HFFc6 (cell line): ENCODE results near the gene CAMK2B. TPM values are rescaled to one million over a fixed set of nuclear protein-coding genes. Genes with fewer than 3 reads are reported as not detected.

Source experiments
- DNase-seq: peaks from one replicate; pipeline ENCODE4 v3.0.0-alpha.2; 2018
- H3K27ac Mint-ChIP-seq: 2 replicates; pipeline ENCODE4 v1.8.0; 2020; ENCODE audit warnings: mild to moderate bottlenecking, mixed read lengths
- H3K27me3 Mint-ChIP-seq: 2 replicates; pipeline ENCODE4 v1.8.0; 2021; ENCODE audit warnings: mild to moderate bottlenecking, moderate library complexity, mixed read lengths; ENCODE audit not compliant: insufficient read depth
- H3K36me3 Mint-ChIP-seq: 2 replicates; pipeline ENCODE4 v1.8.0; 2021; ENCODE audit warnings: low read depth, mixed read lengths
- H3K4me1 Mint-ChIP-seq: 2 replicates; pipeline ENCODE4 v1.8.0; 2020; ENCODE audit warnings: low read depth, mixed read lengths
- H3K4me3 Mint-ChIP-seq: 2 replicates; pipeline ENCODE4 v1.8.0; 2020; ENCODE audit warnings: mild to moderate bottlenecking, moderate library complexity, mixed read lengths
- H3K9me3 Mint-ChIP-seq: 2 replicates; pipeline ENCODE4 v1.8.0; 2020; ENCODE audit warnings: mild to moderate bottlenecking, mixed read lengths
- total RNA-seq, 6 experiments: library from RNA; stranded (reverse); fragmentation: NEBNext Ultra II Directional; extraction: Animal tissue kit (Norgen Biotek cat#: 25700); gene quantifications; 2 replicates in 1 of 6; 3 replicates in 5 of 6; pipeline ENCODE4 v1.2.3, GENCODE V29; 2021
- TF ChIP-seq, protein P1 (sequence below): fragments of 200-600 bp; sonication (generic); IDR thresholded peaks from 2 replicates; pipeline ENCODE4 v1.5.0; 2021; ENCODE audit warnings: antibody characterized with exemption, mild to moderate bottlenecking

The CAMK2B gene
- total RNA-seq, 6 experiments from 2014 or later, result 0.11 to 0.41 TPM; not detected in 4

DNA sequence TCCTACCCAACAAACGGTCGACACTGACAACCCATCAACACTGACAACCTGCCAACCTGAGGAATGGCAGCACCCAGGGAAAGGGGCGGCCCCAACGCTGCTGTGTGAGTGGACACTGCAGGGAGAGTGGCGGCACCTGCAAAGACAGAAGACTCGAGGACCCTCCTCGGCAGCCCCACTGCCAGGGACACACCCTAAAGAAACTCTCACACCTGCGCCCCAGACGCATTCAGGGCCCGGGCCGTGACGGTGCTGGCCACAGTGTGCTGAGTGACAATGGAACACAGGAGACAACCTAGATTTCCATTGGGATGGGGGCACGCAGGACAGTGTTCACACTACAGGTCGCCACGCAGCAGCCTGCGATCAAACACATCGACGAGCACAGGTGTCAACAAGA is 3.6 kb downstream of the CAMK2B start:
- DNase-seq, result no peak

DNA sequence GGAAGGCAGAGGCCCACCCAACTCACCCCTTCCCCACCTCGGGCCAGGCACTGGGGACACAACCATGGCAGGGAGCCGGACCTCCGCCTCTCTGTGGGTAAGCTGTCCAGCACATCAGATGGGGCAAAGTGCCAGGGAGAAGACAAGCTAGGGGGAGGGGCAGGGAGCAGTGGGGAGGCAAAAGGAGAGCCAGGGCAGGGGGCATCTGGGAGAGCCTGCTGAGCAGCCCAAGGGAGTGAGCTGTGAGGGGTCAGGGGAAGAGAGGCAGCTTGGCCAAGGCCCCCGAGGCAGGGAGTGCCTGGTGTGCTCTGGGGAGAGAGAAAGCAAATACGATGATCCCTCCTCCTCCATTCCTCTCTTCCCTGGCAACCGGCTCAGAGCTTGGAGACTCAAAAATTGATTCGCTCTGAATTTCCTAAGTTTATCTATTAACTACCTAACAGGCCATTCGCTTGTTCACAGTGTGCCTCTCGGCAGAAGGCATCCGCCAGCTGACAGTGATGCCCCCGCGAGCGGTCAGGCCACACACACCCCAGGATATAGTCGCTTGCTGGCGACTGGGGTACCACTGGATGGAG is 4.5 kb downstream of the CAMK2B start:
- H3K9me3 Mint-ChIP-seq, result peaks cover 2% of the 10 kb centered on the region
- no peak overlapping the region for H3K4me3 Mint-ChIP-seq
- H3K27ac Mint-ChIP-seq, result no peak overlapping the region
- TF ChIP-seq, protein P1, sequence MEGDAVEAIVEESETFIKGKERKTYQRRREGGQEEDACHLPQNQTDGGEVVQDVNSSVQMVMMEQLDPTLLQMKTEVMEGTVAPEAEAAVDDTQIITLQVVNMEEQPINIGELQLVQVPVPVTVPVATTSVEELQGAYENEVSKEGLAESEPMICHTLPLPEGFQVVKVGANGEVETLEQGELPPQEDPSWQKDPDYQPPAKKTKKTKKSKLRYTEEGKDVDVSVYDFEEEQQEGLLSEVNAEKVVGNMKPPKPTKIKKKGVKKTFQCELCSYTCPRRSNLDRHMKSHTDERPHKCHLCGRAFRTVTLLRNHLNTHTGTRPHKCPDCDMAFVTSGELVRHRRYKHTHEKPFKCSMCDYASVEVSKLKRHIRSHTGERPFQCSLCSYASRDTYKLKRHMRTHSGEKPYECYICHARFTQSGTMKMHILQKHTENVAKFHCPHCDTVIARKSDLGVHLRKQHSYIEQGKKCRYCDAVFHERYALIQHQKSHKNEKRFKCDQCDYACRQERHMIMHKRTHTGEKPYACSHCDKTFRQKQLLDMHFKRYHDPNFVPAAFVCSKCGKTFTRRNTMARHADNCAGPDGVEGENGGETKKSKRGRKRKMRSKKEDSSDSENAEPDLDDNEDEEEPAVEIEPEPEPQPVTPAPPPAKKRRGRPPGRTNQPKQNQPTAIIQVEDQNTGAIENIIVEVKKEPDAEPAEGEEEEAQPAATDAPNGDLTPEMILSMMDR, result no peak
- H3K4me1 Mint-ChIP-seq, result peaks cover 4% of the 10 kb centered on the region
- H3K27me3 Mint-ChIP-seq, result peaks cover 23% of the 10 kb centered on the region
- no peak for DNase-seq
- H3K36me3 Mint-ChIP-seq, result no peaks in the 10 kb centered on the region

More for the DNA sequence above, 3.6 kb downstream of the CAMK2B start:
- TF ChIP-seq, protein P1, result no peak
- Mint-ChIP-seq H3K4me3 (no peak overlapping the region), H3K4me1 (peaks cover 6% of the 10 kb centered on the region), H3K27me3 (peaks cover 28% of the 10 kb centered on the region), H3K9me3 (no peaks in the 10 kb centered on the region), H3K27ac (no peak overlapping the region), H3K36me3 (no peaks in the 10 kb centered on the region)

DNA sequence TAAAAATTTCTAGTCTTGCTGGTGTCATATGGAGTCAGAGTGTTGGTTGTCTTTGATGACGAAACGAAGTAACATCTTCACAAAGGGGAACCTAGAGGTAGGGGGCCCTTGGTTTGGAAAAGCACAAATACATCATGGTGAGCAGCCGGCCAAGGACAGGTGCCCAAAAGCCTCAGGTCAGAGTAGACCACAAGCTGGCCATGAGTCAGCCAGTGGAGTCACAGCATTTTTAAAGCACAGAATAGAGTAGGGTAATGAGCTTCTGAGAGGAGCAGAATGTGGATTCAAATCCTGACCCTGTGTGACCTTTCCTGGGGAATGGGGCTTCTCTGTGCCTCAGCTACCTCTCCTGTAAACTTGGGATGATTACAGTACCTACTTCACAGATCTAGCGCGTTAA is 5.3 kb downstream of the CAMK2B start:
- no peak for DNase-seq
- H3K4me1 Mint-ChIP-seq, result no peaks in the 10 kb centered on the region
- H3K4me3 Mint-ChIP-seq, result no peak overlapping the region
- H3K27ac Mint-ChIP-seq, result no peak overlapping the region
- H3K27me3 Mint-ChIP-seq, result peaks cover 21% of the 10 kb centered on the region
- peaks cover 10% of the 10 kb centered on the region for H3K9me3 Mint-ChIP-seq
- H3K36me3 Mint-ChIP-seq, result peaks cover 4% of the 10 kb centered on the region; the same call in 1 of the 2 replicates
- TF ChIP-seq, protein P1, result no peak

DNA sequence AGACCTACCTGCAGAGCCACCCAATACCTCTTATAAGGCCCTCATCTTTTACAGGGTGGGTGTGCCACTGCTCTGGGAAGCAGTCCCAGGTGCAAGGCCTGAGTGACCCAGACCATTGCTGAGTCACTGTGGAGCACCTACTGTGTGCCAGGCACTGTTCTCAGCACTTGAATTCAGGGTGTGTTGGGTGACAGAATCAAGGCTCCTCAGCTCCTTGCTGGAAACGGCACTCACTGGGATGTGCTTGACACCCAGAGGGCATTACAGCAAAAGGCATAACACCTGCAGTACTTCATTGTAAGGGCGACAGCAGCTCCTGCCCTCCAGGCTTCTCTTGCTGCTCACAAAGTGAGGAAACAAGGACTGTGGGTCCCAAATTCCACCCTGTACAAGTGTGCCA is 7.1 kb downstream of the CAMK2B start:
- Mint-ChIP-seq H3K4me1 (no peaks in the 10 kb centered on the region), H3K27me3 (peaks cover 15% of the 10 kb centered on the region), H3K27ac (no peak overlapping the region), H3K36me3 (peaks cover 5% of the 10 kb centered on the region; the same call in 1 of the 2 replicates), H3K4me3 (no peak overlapping the region), H3K9me3 (peaks cover 10% of the 10 kb centered on the region)
- DNase-seq, result no peak
- TF ChIP-seq, protein P1, result no peak

DNA sequence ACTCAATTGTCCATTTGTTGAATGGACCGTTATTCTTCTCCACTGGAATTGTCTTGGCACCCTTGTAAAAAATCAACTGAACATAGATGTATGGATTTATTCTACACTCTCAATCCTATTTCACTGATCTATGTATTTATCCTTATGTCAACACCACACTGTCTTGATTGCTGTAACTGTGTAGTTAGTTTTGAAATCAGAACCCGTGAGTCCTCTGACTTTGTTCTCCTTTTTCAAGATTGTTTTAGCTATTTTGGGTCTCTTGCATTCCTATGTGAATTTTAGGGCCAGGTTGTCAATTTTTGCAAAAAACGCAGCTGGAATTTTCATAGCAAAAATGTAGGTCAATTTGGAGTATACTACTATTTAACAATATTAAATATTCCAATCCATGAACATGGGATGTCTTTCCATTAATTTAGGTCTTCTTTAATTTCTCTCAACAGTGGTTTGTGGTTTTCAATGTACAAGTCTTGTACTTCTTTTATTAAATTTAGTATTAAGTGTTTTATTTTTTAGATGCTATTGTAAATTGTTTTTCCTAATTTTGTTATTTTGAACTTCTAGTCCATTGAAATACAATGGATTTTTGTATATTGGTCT is 10.0 kb downstream of the CAMK2B start:
- no peak overlapping the region for H3K27ac Mint-ChIP-seq
- H3K9me3 Mint-ChIP-seq, result peaks cover 10% of the 10 kb centered on the region
- H3K4me3 Mint-ChIP-seq, result no peak overlapping the region
- no peaks in the 10 kb centered on the region; the same call in 1 of the 2 replicates for H3K4me1 Mint-ChIP-seq
- H3K27me3 Mint-ChIP-seq, result peaks cover 15% of the 10 kb centered on the region
- TF ChIP-seq, protein P1, result no peak
- peaks cover 5% of the 10 kb centered on the region; the same call in 1 of the 2 replicates for H3K36me3 Mint-ChIP-seq
- no peak for DNase-seq
